Activated CD8-positive, alpha-beta memory T cell treated with anti-CD3 and anti-CD28 coated beads for 1 hour (primary cell): ENCODE data around the gene TMEM141.

Experiments
- DNase-seq, 2 donors: peaks; one replicate each; pipeline ENCODE4 v3.0.0-alpha.2; 2020; ENCODE audit warnings: low read depth in 1 of 2; ENCODE audit errors: extremely low read depth in 1 of 2

Gene TMEM141

GRCh38 chr9:136790640-136791515 is at the start of gene TMEM141:
Gene TMEM141 (plus strand): TSS chr9:136791344. CDS start chr9:136791371, 27 bp downstream.
- peak; percentile 99 to 100 for DNase-seq

- DNase-seq, result no peak
Measured at GRCh38 chr9:136741883-136742571, 49.1 kb upstream of the TMEM141 start.

- no peak for DNase-seq
Measured at GRCh38 chr9:136742591-136743391, 48.4 kb upstream of the TMEM141 start, which contains the start of gene LCN10. Gene LCN10 (minus strand): TSS chr9:136742940. CDS start chr9:136742903, 37 bp downstream.

- no peak for DNase-seq
Measured at GRCh38 chr9:136743639-136744211, 47.4 kb upstream of the TMEM141 start.

GRCh38 chr9:136744773-136745172 is 46.4 kb upstream of the TMEM141 start:
- DNase-seq, result no peak

- no peak for DNase-seq
Measured at GRCh38 chr9:136745389-136746154, 45.6 kb upstream of the TMEM141 start.

- DNase-seq, result no peak
Measured at GRCh38 chr9:136746155-136746490, 45.0 kb upstream of the TMEM141 start.

GRCh38 chr9:136746621-136747020 is 44.5 kb upstream of the TMEM141 start:
- DNase-seq, result no peak

- no peak for DNase-seq
Measured at GRCh38 chr9:136747161-136748060, 43.7 kb upstream of the TMEM141 start.

- DNase-seq, result no peak
Measured at GRCh38 chr9:136748201-136748600, 42.9 kb upstream of the TMEM141 start, which contains the start of gene LCN6. Gene LCN6 (minus strand): TSS chr9:136748525. CDS start chr9:136748483, 42 bp downstream.

GRCh38 chr9:136748666-136749611 is 42.2 kb upstream of the TMEM141 start:
- no peak for DNase-seq

GRCh38 chr9:136750526-136750925 is 40.6 kb upstream of the TMEM141 start:
- no peak for DNase-seq

GRCh38 chr9:136751244-136751643 is 39.9 kb upstream of the TMEM141 start:
- no peak for DNase-seq

GRCh38 chr9:136751814-136752213 is 39.3 kb upstream of the TMEM141 start:
- no peak for DNase-seq

GRCh38 chr9:136753371-136754058 is 37.6 kb upstream of the TMEM141 start:
- DNase-seq, result no peak

- DNase-seq, result no peak
Measured at GRCh38 chr9:136754059-136754572, 37.0 kb upstream of the TMEM141 start.
